PC-3 (cell line): ENCODE data around the gene NR1H2. TPM values are rescaled to one million over a fixed set of nuclear protein-coding genes. Genes with fewer than 3 reads are reported as not detected.

Experiments used
- ATAC-seq: fragments of 200-7000 bp; cut with Tn5 transposase; 2 replicates; pipeline ENCODE4 v1.9.1; 2020; ENCODE audit warnings: mild to moderate bottlenecking, moderate library complexity
- BruUV-seq: library from RNA; stranded (reverse); fragments of 400-500 nt; replicated peaks from 2 replicates; lab custom pipeline; 2021; lab: Mats Ljungman, UMichigan
- CTCF ChIA-PET: fragments of 300-600 bp; sonication (Branson Sonifier 250); formaldehyde crosslinking; loops from one replicate; lab custom pipeline; 2022; ENCODE audit warnings: antibody characterized with exemption; lab: Charles Lee
- POLR2A ChIA-PET: fragments of 300-600 bp; sonication (Branson Sonifier 250); formaldehyde crosslinking; loops from one replicate; lab custom pipeline; 2022; ENCODE audit warnings: antibody characterized with exemption; ENCODE audit not compliant: unreplicated experiment; lab: Charles Lee
- DNase-seq: peaks from one replicate; pipeline ENCODE4 v3.0.0-alpha.2; 2015
- H2AFZ ChIP-seq: fragments of 300-600 bp; sonication (generic); 2 replicates; pipeline ENCODE4 v1.6.0; 2016; ENCODE audit warnings: antibody characterized with exemption, low read length
- H3F3A ChIP-seq: fragments of 300-600 bp; sonication (generic); one replicate; pipeline ENCODE4 v1.6.0; 2017; ENCODE audit warnings: antibody characterized with exemption, low read length, control low read depth, mild to moderate bottlenecking; ENCODE audit not compliant: unreplicated experiment
- H3K27ac ChIP-seq: fragments of 300-600 bp; sonication (generic); 2 replicates; pipeline ENCODE4 v1.5.1; 2016; ENCODE audit warnings: mild to moderate bottlenecking, low read length
- H3K27me3 ChIP-seq: fragments of 300-600 bp; sonication (generic); 2 replicates; pipeline ENCODE4 v1.6.1; 2016; ENCODE audit warnings: low read length, mixed read lengths
- H3K36me3 ChIP-seq: fragments of 300-600 bp; sonication (generic); 2 replicates; pipeline ENCODE4 v1.6.1; 2016; ENCODE audit warnings: low read depth, mixed run types, low read length, mixed read lengths
- H3K4me1 ChIP-seq: fragments of 300-600 bp; sonication (generic); 2 replicates; pipeline ENCODE4 v1.5.1; 2016; ENCODE audit warnings: low read length; ENCODE audit not compliant: insufficient read depth
- H3K4me2 ChIP-seq: fragments of 300-600 bp; sonication (generic); 2 replicates; pipeline ENCODE4 v1.6.0; 2016; ENCODE audit warnings: low read length
- H3K4me3 ChIP-seq: fragments of 300-600 bp; sonication (generic); 2 replicates; pipeline ENCODE4 v1.5.1; 2016; ENCODE audit warnings: mild to moderate bottlenecking, low read length, mixed read lengths
- H3K79me2 ChIP-seq: fragments of 300-600 bp; sonication (generic); 2 replicates; pipeline ENCODE4 v1.6.1; 2017; ENCODE audit warnings: low read length, mixed read lengths
- H3K9ac ChIP-seq: fragments of 300-600 bp; sonication (generic); 2 replicates; pipeline ENCODE4 v1.6.0; 2016; ENCODE audit warnings: mild to moderate bottlenecking, low read length
- H3K9me2 ChIP-seq: fragments of 300-600 bp; sonication (generic); replicated peaks from 2 replicates; pipeline ENCODE4 v1.6.1; 2016; ENCODE audit warnings: mixed run types, low read length, mixed read lengths
- H3K9me3 ChIP-seq: fragments of 300-600 bp; sonication (generic); 2 replicates; pipeline ENCODE4 v1.6.1; 2016; ENCODE audit warnings: low read length, mixed read lengths
- H4K20me1 ChIP-seq: fragments of 300-600 bp; sonication (generic); 2 replicates; pipeline ENCODE4 v1.6.1; 2016; ENCODE audit warnings: low read length, mixed read lengths
- CTCF ChIP-seq: fragments of 300-600 bp; sonication (generic); conservative IDR thresholded peaks from 2 replicates; pipeline ENCODE4 v1.5.1; 2017; ENCODE audit warnings: antibody characterized with exemption, low read depth, mild to moderate bottlenecking, low read length
- EZH2 ChIP-seq: fragments of 300-600 bp; sonication (generic); IDR thresholded peaks from one replicate; pipeline ENCODE4 v1.6.1; 2017; ENCODE audit warnings: antibody characterized with exemption, mild to moderate bottlenecking, low read length; ENCODE audit not compliant: unreplicated experiment
- EZH2phosphoT487 ChIP-seq: fragments of 300-600 bp; sonication (generic); IDR thresholded peaks from 2 replicates; pipeline ENCODE4 v1.6.1; 2018; ENCODE audit warnings: mild to moderate bottlenecking, antibody characterized with exemption, low read length, borderline replicate concordance
- intact Hi-C: fragments of 100-400 bp; cut with micrococcal nuclease; formaldehyde crosslinking; loops from 2 replicates; pipeline ENCODE4 v1.9.0; 2023
- total RNA-seq: library from RNA; depleted of rRNA; stranded (reverse); fragments of >200 nt; gene quantifications from 2 replicates; pipeline ENCODE4 v1.2.3, GENCODE V29; 2014

NR1H2 gene
- total RNA-seq, 1 experiment from 2014 or later = 130 TPM

- TF ChIP-seq CTCF = peak; percentile 91
- TF ChIP-seq EZH2phosphoT487 = no peak
- no peak for TF ChIP-seq EZH2
- Histone ChIP-seq H3K4me1 (peaks cover 4% of the 10 kb centered on the region; the same call in 1 of the 2 replicates), H3K4me2 (peak overlapping the region; percentile 99), H3K9me3 (no peaks in the 10 kb centered on the region), H3F3A (no peaks in the 10 kb centered on the region), H3K4me3 (peak overlapping the region; percentile 86), H3K9ac (peak overlapping the region; percentile 80), H2AFZ (peak overlapping the region; percentile 99), H3K9me2 (no peaks in the 10 kb centered on the region), H3K36me3 (no peaks in the 10 kb centered on the region), H3K27me3 (no peaks in the 10 kb centered on the region), H3K79me2 (no peaks in the 10 kb centered on the region), H4K20me1 (no peaks in the 10 kb centered on the region), H3K27ac (0 out of 2 replicates have a peak overlapping the region, but pooled peaks have one; percentile 1)
- ATAC-seq (peak; percentile 95), DNase-seq (peak; percentile 93)
- intact Hi-C loops = loop anchor here (1.0 to 2.0 kb wide), 2 partner anchors 92 to 414 kb away; no protein-coding TSS in a partner anchor
- ChIA-PET CTCF (interaction anchor here (0.6 to 1.4 kb wide), 5 partner anchors 11 to 117 kb away, joined by 4 to 9 read pairs (median 5); no protein-coding TSS in a partner anchor), POLR2A (no interaction called here)
- BruUV-seq = TSS peak; percentile 93
Observed at GRCh38 chr19:50368649-50369570, 7.3 kb upstream of the NR1H2 start.

GRCh38 chr19:50371914-50372475 is 4.3 kb upstream of the NR1H2 start:
- ATAC-seq (no peak), DNase-seq (no peak)
- peaks cover 18% of the 10 kb centered on the region for H3K4me1 ChIP-seq
- H3K9me2 ChIP-seq = no peaks in the 10 kb centered on the region
- no peak for TF ChIP-seq EZH2
- no peak for TF ChIP-seq EZH2phosphoT487
- no peak for TF ChIP-seq CTCF
- BruUV-seq = no TSS peak
- no peak overlapping the region for H3K9ac ChIP-seq
- no peak overlapping the region for H2AFZ ChIP-seq
- H3K4me2 ChIP-seq = no peak overlapping the region
- POLR2A ChIA-PET = no interaction called here
- H3K27ac ChIP-seq = no peak overlapping the region
- intact Hi-C loops = no loop called here
- no peaks in the 10 kb centered on the region for H3K36me3 ChIP-seq
- no peaks in the 10 kb centered on the region for H3F3A ChIP-seq
- 0 out of 2 replicates have a peak, but pooled peaks cover under 1% of the 10 kb centered on the region for H3K79me2 ChIP-seq
- H3K27me3 ChIP-seq = no peaks in the 10 kb centered on the region
- H4K20me1 ChIP-seq = peaks cover under 1% of the 10 kb centered on the region; the same call in 1 of the 2 replicates
- H3K9me3 ChIP-seq = no peaks in the 10 kb centered on the region
- CTCF ChIA-PET = no interaction called here
- H3K4me3 ChIP-seq = no peak overlapping the region
